IMR-90 (cell line): Measurements from ENCODE around the gene MGLL. TPM values are rescaled to one million over a fixed set of nuclear protein-coding genes. Genes with fewer than 3 reads are reported as not detected.

Source experiments
- ATAC-seq: fragments of 200-7000 bp; cut with Tn5 transposase; 2 replicates; pipeline ENCODE4 v1.9.1; 2020; ENCODE audit warnings: low read depth, mild to moderate bottlenecking, moderate library complexity
- BruUV-seq: library from RNA; stranded (reverse); fragments of 400-500 nt; replicated peaks from 2 replicates; lab custom pipeline; 2021; lab: Mats Ljungman, UMichigan
- CTCF ChIA-PET: fragments of 300-600 bp; formaldehyde crosslinking; extraction: SDS; loops from one replicate; lab custom pipeline; 2021; ENCODE audit warnings: antibody characterized with exemption; lab: Yijun Ruan, JAX
- POLR2A ChIA-PET: fragments of 300-600 bp; sonication (Branson Sonifier 250); formaldehyde crosslinking; loops from one replicate; lab custom pipeline; 2022; ENCODE audit warnings: antibody characterized with exemption; ENCODE audit not compliant: unreplicated experiment; lab: Charles Lee
- DNase-seq: peaks from one replicate; pipeline ENCODE4 v3.0.0; 2013
- H2AFZ ChIP-seq: replicated peaks from 2 replicates; pipeline ENCODE3; 2013; ENCODE audit warnings: low read length, mild to moderate bottlenecking; ENCODE audit not compliant: poor library complexity
- H2AK5ac ChIP-seq: 2 replicates; pipeline ENCODE4 v1.6.1; 2013; ENCODE audit warnings: low read depth, low read length, inconsistent platforms
- H2AK9ac ChIP-seq: replicated peaks from 2 replicates; pipeline ENCODE3; 2013; ENCODE audit warnings: mild to moderate bottlenecking, low read depth, low read length, moderate library complexity; ENCODE audit not compliant: poor library complexity
- H2BK120ac ChIP-seq: 2 replicates; pipeline ENCODE4 v1.6.1; 2013; ENCODE audit warnings: low read depth, low read length, inconsistent platforms
- H2BK15ac ChIP-seq: 3 replicates; pipeline ENCODE4 v1.6.1; 2013; ENCODE audit warnings: low read depth, low read length, inconsistent platforms
- H2BK20ac ChIP-seq: 2 replicates; pipeline ENCODE4 v1.6.1; 2013; ENCODE audit warnings: low read depth, mild to moderate bottlenecking, inconsistent platforms, low read length, moderate library complexity
- H2BK5ac ChIP-seq: 2 replicates; pipeline ENCODE4 v1.6.1; 2013; ENCODE audit warnings: mild to moderate bottlenecking, low read depth, low read length, inconsistent platforms; ENCODE audit not compliant: poor library complexity, severe bottlenecking
- H3K14ac ChIP-seq: replicated peaks from 2 replicates; pipeline ENCODE4 v1.6.1; 2013; ENCODE audit warnings: low read depth, low read length, inconsistent platforms
- H3K18ac ChIP-seq: 2 replicates; pipeline ENCODE4 v1.6.1; 2013; ENCODE audit warnings: low read depth, low read length, control low read depth
- H3K23ac ChIP-seq: 2 replicates; pipeline ENCODE4 v1.6.1; 2013; ENCODE audit warnings: low read depth, low read length, inconsistent platforms
- H3K27ac ChIP-seq: 2 replicates; pipeline ENCODE4 v1.5.1; 2013; ENCODE audit warnings: mild to moderate bottlenecking, control low read depth, low read length; ENCODE audit not compliant: insufficient read depth
- H3K27me3 ChIP-seq: 2 replicates; pipeline ENCODE4 v1.6.1; 2013; ENCODE audit warnings: low read length; ENCODE audit not compliant: control insufficient read depth, insufficient read depth
- H3K36me3 ChIP-seq: 2 replicates; pipeline ENCODE4 v1.6.1; 2013; ENCODE audit warnings: low read length, mixed read lengths; ENCODE audit not compliant: control insufficient read depth, insufficient read depth
- H3K4ac ChIP-seq: 2 replicates; pipeline ENCODE4 v1.6.1; 2013; ENCODE audit warnings: low read depth, low read length, inconsistent platforms
- H3K4me1 ChIP-seq: 2 replicates; pipeline ENCODE4 v1.6.1; 2013; ENCODE audit warnings: low read length, mixed read lengths; ENCODE audit not compliant: control insufficient read depth, insufficient read depth
- H3K4me2 ChIP-seq: 2 replicates; pipeline ENCODE4 v1.6.1; 2013; ENCODE audit warnings: low read depth, mild to moderate bottlenecking, control low read depth, low read length, moderate library complexity
- H3K4me3 ChIP-seq: 2 replicates; pipeline ENCODE4 v1.5.1; 2013; ENCODE audit warnings: low read depth, mild to moderate bottlenecking, control low read depth, low read length, moderate library complexity; ENCODE audit not compliant: insufficient read depth
- H3K56ac ChIP-seq: 2 replicates; pipeline ENCODE4 v1.6.1; 2013; ENCODE audit warnings: low read length, inconsistent platforms; ENCODE audit not compliant: insufficient read depth; ENCODE audit errors: extremely low read depth
- H3K79me1 ChIP-seq, 2 experiments: 2 replicates each; pipeline ENCODE4 v1.6.1; 2013; ENCODE audit warnings: low read length in 2 of 2, inconsistent platforms in 1 of 2, low read depth in 1 of 2
- H3K9ac ChIP-seq: 2 replicates; pipeline ENCODE4 v1.6.1; 2013; ENCODE audit warnings: low read depth, low read length, control low read depth
- H3K9me1 ChIP-seq: 2 replicates; pipeline ENCODE4 v1.6.1; 2013; ENCODE audit warnings: low read length, inconsistent platforms; ENCODE audit not compliant: insufficient read depth
- H3K9me3 ChIP-seq: 2 replicates; pipeline ENCODE4 v1.6.1; 2013; ENCODE audit warnings: low read length; ENCODE audit not compliant: control insufficient read depth, insufficient read depth
- H4K20me1 ChIP-seq: 2 replicates; pipeline ENCODE4 v1.6.1; 2013; ENCODE audit warnings: low read length, inconsistent platforms; ENCODE audit not compliant: insufficient read depth
- H4K5ac ChIP-seq: 2 replicates; pipeline ENCODE4 v1.6.1; 2013; ENCODE audit warnings: mild to moderate bottlenecking, low read depth, low read length, control low read depth
- H4K8ac ChIP-seq, 2 experiments: 2 replicates each; pipeline ENCODE4 v1.6.1; 2013; ENCODE audit warnings: low read depth in 2 of 2, low read length in 2 of 2, control low read depth in 1 of 2, inconsistent platforms in 1 of 2
- H4K91ac ChIP-seq: 2 replicates; pipeline ENCODE4 v1.6.1; 2013; ENCODE audit warnings: low read depth, low read length, inconsistent platforms; ENCODE audit not compliant: insufficient read depth
- CHD1 ChIP-seq: IDR thresholded peaks from 2 replicates; pipeline ENCODE4 v1.6.1; 2012; ENCODE audit warnings: low read depth, low read length, improper control_type of control experiment
- CTCF ChIP-seq: conservative IDR thresholded peaks from 2 replicates; pipeline ENCODE4 v1.5.1; 2012; ENCODE audit warnings: mild to moderate bottlenecking, low read depth, low read length, improper control_type of control experiment
- ELK1 ChIP-seq: fragments of 150-350 bp; IDR thresholded peaks from 2 replicates; pipeline ENCODE4 v1.6.1; 2016; ENCODE audit warnings: low read depth, mild to moderate bottlenecking, low read length, moderate library complexity, borderline replicate concordance
- FOS ChIP-seq: fragments of 150-350 bp; IDR thresholded peaks from 2 replicates; pipeline ENCODE4 v1.6.1; 2016; ENCODE audit warnings: low read depth, low read length
- MAFK ChIP-seq: IDR thresholded peaks from 2 replicates; pipeline ENCODE4 v1.6.1; 2012; ENCODE audit warnings: low read depth, low read length, improper control_type of control experiment
- MXI1 ChIP-seq: IDR thresholded peaks from 2 replicates; pipeline ENCODE4 v1.6.1; 2012; ENCODE audit warnings: low read depth, mild to moderate bottlenecking, low read length, moderate library complexity, borderline replicate concordance
- NFE2L2 ChIP-seq: fragments of 150-350 bp; IDR thresholded peaks from 2 replicates; pipeline ENCODE4 v1.6.1; 2016; ENCODE audit warnings: low read depth, mild to moderate bottlenecking, low read length
- POLR2A ChIP-seq: IDR thresholded peaks from 2 replicates; pipeline ENCODE4 v1.6.1; 2012; ENCODE audit warnings: mild to moderate bottlenecking, low read depth, low read length
- RFX5 ChIP-seq: IDR thresholded peaks from 2 replicates; pipeline ENCODE4 v1.8.0; 2012; ENCODE audit warnings: low read depth, mild to moderate bottlenecking, low read length, moderate library complexity
- SMC3 ChIP-seq: fragments of 150-350 bp; IDR thresholded peaks from 2 replicates; pipeline ENCODE4 v1.6.1; 2016; ENCODE audit warnings: low read depth, mild to moderate bottlenecking, antibody characterized with exemption, low read length, moderate library complexity
- USF2 ChIP-seq: fragments of 150-350 bp; IDR thresholded peaks from 2 replicates; pipeline ENCODE4 v1.6.1; 2017; ENCODE audit warnings: mild to moderate bottlenecking, antibody characterized with exemption, low read length, low read depth
- WGBS, 2 experiments: methylation state at CpG; one replicate each; pipeline versions ENCODE4 v1.1.5 to v1.1.7; 2013; ENCODE audit warnings: missing lambda C conversion rate in 2 of 2; ENCODE audit not compliant: insufficient read length in 1 of 2; ENCODE audit errors: extremely low coverage in 2 of 2; 5-methylcytosine and 5-hydroxymethylcytosine counted together
- dilution Hi-C: fragments of 300-500 bp; cut with HindIII; formaldehyde crosslinking; loops from one replicate; pipeline ENCODE4 v1.14.3; 2018; ENCODE audit warnings: low sequenced_read_pairs; ENCODE audit not compliant: unreplicated experiment
- in situ Hi-C: fragments of 300-500 bp; cut with MboI; formaldehyde crosslinking; loops from 3 replicates; pipeline ENCODE4 v1.14.3; 2019; ENCODE audit warnings: low sequenced_read_pairs, inconsistent platforms, mixed read lengths
- intact Hi-C: fragments of 100-400 bp; cut with micrococcal nuclease; formaldehyde crosslinking; loops from 2 replicates; pipeline ENCODE4 v1.10.0; 2022
- polyA plus RNA-seq, 3 experiments: library from polyadenylated mRNA; depleted of rRNA; stranded (reverse); fragments of >200 nt; gene quantifications; 2 replicates each; pipeline ENCODE4 v1.2.3, GENCODE V29; 2012; ENCODE audit warnings: low replicate concordance in 1 of 3
- total RNA-seq: library from RNA; depleted of rRNA; stranded (reverse); fragments of >200 nt; gene quantifications from 2 replicates; pipeline ENCODE4 v1.2.3, GENCODE V29; 2012

The MGLL gene
- total and polyA plus RNA-seq, 2 of the 4 experiments (the other 2 are of a cell fraction): 23.7 to 60.6 TPM

GRCh38 chr3:127691974-127692373 is 130.3 kb downstream of the MGLL start:
- Histone ChIP-seq H2AFZ (no peak overlapping the region), H3K27ac (no peak overlapping the region), H2AK5ac (no peak overlapping the region), H3K23ac (no peak overlapping the region), H3K4ac (no peak overlapping the region; the same call in 1 of the 2 replicates), H3K4me1 (peaks cover 31% of the 10 kb centered on the region), H4K91ac (no peak overlapping the region), H3K36me3 (peaks cover 12% of the 10 kb centered on the region; the same call in 1 of the 2 replicates), H3K9me1 (peaks cover 31% of the 10 kb centered on the region), H3K18ac (no peak overlapping the region), H4K8ac (0 out of 4 replicates have a peak overlapping the region, but pooled peaks of 1 of the 2 experiments have one; percentile 13), H3K4me3 (no peak overlapping the region), H3K9me3 (no peaks in the 10 kb centered on the region), H2BK15ac (no peak overlapping the region), H2BK20ac (no peak overlapping the region), H3K79me1 (peaks cover 0 to 41% of the 10 kb centered on the region in 2 experiments; a peak in 2 of 4 replicates), H2AK9ac (no peak overlapping the region), H2BK120ac (peak overlapping the region; percentile 98), H3K9ac (no peak overlapping the region), H3K56ac (no peak overlapping the region), H3K14ac (no peak overlapping the region), H2BK5ac (no peak overlapping the region), H4K5ac (no peak overlapping the region), H3K27me3 (no peaks in the 10 kb centered on the region), H4K20me1 (no peaks in the 10 kb centered on the region), H3K4me2 (no peak overlapping the region)
- intact Hi-C loops: loop anchor here (2.0 kb wide), 4 partner anchors 39 to 361 kb away; partner anchors contain the start of gene SEC61A1
- 92% methylated on average over 2 of the region's 6 CpGs; no CpG with 5 or more reads in 1 of the 2 experiments for WGBS, 2 experiments
- CTCF ChIA-PET: no interaction called here
- dilution Hi-C loops: no loop called here
- in situ Hi-C loops: no loop called here
- POLR2A ChIA-PET: no interaction called here
- no TSS peak for BruUV-seq
- DNase-seq: no peak
- TF ChIP-seq FOS: no peak
- TF ChIP-seq RFX5: no peak
- TF ChIP-seq USF2: no peak
- no peak for TF ChIP-seq MAFK
- TF ChIP-seq ELK1: no peak
- TF ChIP-seq NFE2L2: no peak
- TF ChIP-seq CHD1: no peak
- no peak for TF ChIP-seq CTCF
- no peak for TF ChIP-seq MXI1
- TF ChIP-seq SMC3: no peak
- no peak for TF ChIP-seq POLR2A
- ATAC-seq: no peak
